GM12891 (cell line): Measurements from ENCODE around the gene TMEM222.

Experiments
- PAX5 ChIP-seq: IDR thresholded peaks from 2 replicates; pipeline ENCODE4 v1.6.1; 2011; ENCODE audit warnings: low read length, moderate library complexity, mild to moderate bottlenecking; ENCODE audit not compliant: insufficient read depth, severe bottlenecking
- POLR2A ChIP-seq: IDR thresholded peaks from 2 replicates; pipeline ENCODE4 v1.6.1; 2011; ENCODE audit warnings: low read depth, low read length, control low read depth
- POLR2AphosphoS5 ChIP-seq: IDR thresholded peaks from 2 replicates; pipeline ENCODE4 v1.6.1; 2011; ENCODE audit warnings: low read depth, low read length, control low read depth
- TAF1 ChIP-seq: IDR thresholded peaks from 2 replicates; pipeline ENCODE4 v1.6.1; 2011; ENCODE audit warnings: low read depth, low read length, control low read depth

- TF ChIP-seq POLR2A (no peak), TAF1 (no peak), POLR2AphosphoS5 (no peak), PAX5 (no peak)
These were observed 20.9 kb upstream of the TMEM222 start for GRCh38 chr1:27301052-27301422.
